Measurements from ENCODE around the gene MVB12B. TPM values are rescaled to one million over a fixed set of nuclear protein-coding genes. Genes with fewer than 3 reads are reported as not detected.

Gene MVB12B
- polyA plus RNA-seq, 1 donor from 2014 or later, result 39.5 TPM

DNA sequence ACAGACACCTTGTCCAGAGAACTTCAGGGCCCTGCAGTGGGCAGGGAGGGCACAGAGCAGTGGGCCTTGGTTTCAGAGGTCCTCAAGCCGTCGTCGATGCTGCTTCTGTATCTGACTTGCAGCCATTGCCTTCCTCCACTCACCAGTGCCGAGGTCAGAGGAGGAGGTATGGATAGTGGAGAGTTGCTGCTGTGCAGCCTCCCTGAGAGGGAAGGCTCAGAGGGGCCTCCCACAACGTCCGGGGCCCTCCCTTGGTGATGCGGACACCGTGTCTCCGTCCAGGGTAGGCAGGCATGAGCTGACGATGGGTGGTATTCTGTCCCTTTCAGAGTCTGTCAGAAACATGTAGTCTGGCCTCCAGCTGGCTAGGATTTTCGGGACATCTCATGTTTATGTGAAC is 73.9 kb downstream of the MVB12B start:
- H3K9me3 ChIP-seq (ENCODE audit: low read length), result no peaks in the 10 kb centered on the region
- peak overlapping the region; percentile 69 for H3K9ac ChIP-seq (ENCODE audit: low read length)
- peak overlapping the region; percentile 92 for H3K27ac ChIP-seq (ENCODE audit: low read length)
- no peaks in the 10 kb centered on the region for H3K36me3 ChIP-seq (ENCODE audit: insufficient read depth, low read length)
- no peak overlapping the region for H3K4me2 ChIP-seq (ENCODE audit: low read length)
- H3K9me2 ChIP-seq (ENCODE audit: insufficient read depth, low read length), result no peaks in the 10 kb centered on the region
- no peak overlapping the region for H2AFZ ChIP-seq (ENCODE audit: low read depth, low read length)
- TF ChIP-seq CTCF (IDR thresholded peaks at IDR 0.05; ENCODE audit: poor library complexity, severe bottlenecking) (no peak), SMC3 (conservative IDR thresholded peaks at IDR 0.05; ENCODE audit: poor library complexity) (no peak), EZH2 (IDR thresholded peaks at IDR 0.05; ENCODE audit: borderline replicate concordance, insufficient read depth, low read length, poor library complexity, severe bottlenecking) (no peak), EP300 (conservative IDR thresholded peaks at IDR 0.05; ENCODE audit: poor library complexity, severe bottlenecking) (no peak), TAF1 (IDR thresholded peaks at IDR 0.05; ENCODE audit: low read depth) (no peak), RAD21 (conservative IDR thresholded peaks at IDR 0.05) (no peak), POLR2AphosphoS5 (IDR thresholded peaks at IDR 0.05) (no peak), MXI1 (conservative IDR thresholded peaks at IDR 0.05; ENCODE audit: poor library complexity, severe bottlenecking) (no peak)
- TF ChIP-seq, protein P1, sequence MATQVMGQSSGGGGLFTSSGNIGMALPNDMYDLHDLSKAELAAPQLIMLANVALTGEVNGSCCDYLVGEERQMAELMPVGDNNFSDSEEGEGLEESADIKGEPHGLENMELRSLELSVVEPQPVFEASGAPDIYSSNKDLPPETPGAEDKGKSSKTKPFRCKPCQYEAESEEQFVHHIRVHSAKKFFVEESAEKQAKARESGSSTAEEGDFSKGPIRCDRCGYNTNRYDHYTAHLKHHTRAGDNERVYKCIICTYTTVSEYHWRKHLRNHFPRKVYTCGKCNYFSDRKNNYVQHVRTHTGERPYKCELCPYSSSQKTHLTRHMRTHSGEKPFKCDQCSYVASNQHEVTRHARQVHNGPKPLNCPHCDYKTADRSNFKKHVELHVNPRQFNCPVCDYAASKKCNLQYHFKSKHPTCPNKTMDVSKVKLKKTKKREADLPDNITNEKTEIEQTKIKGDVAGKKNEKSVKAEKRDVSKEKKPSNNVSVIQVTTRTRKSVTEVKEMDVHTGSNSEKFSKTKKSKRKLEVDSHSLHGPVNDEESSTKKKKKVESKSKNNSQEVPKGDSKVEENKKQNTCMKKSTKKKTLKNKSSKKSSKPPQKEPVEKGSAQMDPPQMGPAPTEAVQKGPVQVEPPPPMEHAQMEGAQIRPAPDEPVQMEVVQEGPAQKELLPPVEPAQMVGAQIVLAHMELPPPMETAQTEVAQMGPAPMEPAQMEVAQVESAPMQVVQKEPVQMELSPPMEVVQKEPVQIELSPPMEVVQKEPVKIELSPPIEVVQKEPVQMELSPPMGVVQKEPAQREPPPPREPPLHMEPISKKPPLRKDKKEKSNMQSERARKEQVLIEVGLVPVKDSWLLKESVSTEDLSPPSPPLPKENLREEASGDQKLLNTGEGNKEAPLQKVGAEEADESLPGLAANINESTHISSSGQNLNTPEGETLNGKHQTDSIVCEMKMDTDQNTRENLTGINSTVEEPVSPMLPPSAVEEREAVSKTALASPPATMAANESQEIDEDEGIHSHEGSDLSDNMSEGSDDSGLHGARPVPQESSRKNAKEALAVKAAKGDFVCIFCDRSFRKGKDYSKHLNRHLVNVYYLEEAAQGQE (IDR thresholded peaks at IDR 0.05; ENCODE audit: borderline replicate concordance), result no peak
- H4K20me1 ChIP-seq (ENCODE audit: insufficient read depth), result no peaks in the 10 kb centered on the region
- H3K4me3 ChIP-seq (ENCODE audit: low read length), result peak overlapping the region; percentile 46
- H3F3A ChIP-seq (ENCODE audit: insufficient read depth, low read length, poor library complexity, severe bottlenecking), result no peaks in the 10 kb centered on the region
- H3K79me2 ChIP-seq (replicated peaks; ENCODE audit: insufficient read depth, low read length), result no peaks in the 10 kb centered on the region
- no peaks in the 10 kb centered on the region for H3K27me3 ChIP-seq (ENCODE audit: insufficient read depth, low read depth, low read length)

- no peaks in the 10 kb centered on the region for H4K20me1 ChIP-seq (ENCODE audit: insufficient read depth)
- H3K27me3 ChIP-seq (ENCODE audit: insufficient read depth, low read depth, low read length), result no peaks in the 10 kb centered on the region
- H3K9ac ChIP-seq (ENCODE audit: low read length), result peak overlapping the region; percentile 69
- peak overlapping the region; percentile 92 for H3K27ac ChIP-seq (ENCODE audit: low read length)
- no peak overlapping the region for H2AFZ ChIP-seq (ENCODE audit: low read depth, low read length)
- H3K9me3 ChIP-seq (ENCODE audit: low read length), result no peaks in the 10 kb centered on the region
- no peaks in the 10 kb centered on the region for H3F3A ChIP-seq (ENCODE audit: insufficient read depth, low read length, poor library complexity, severe bottlenecking)
- TF ChIP-seq EZH2 (IDR thresholded peaks at IDR 0.05; ENCODE audit: borderline replicate concordance, insufficient read depth, low read length, poor library complexity, severe bottlenecking), result no peak
- TF ChIP-seq, protein P1 (IDR thresholded peaks at IDR 0.05; ENCODE audit: borderline replicate concordance), result no peak
- TF ChIP-seq SMC3 (conservative IDR thresholded peaks at IDR 0.05; ENCODE audit: poor library complexity), result no peak
- TF ChIP-seq POLR2AphosphoS5 (IDR thresholded peaks at IDR 0.05), result peak; percentile 79
- peak; percentile 98 for TF ChIP-seq EP300 (conservative IDR thresholded peaks at IDR 0.05; ENCODE audit: poor library complexity, severe bottlenecking)
- no peak for TF ChIP-seq CTCF (IDR thresholded peaks at IDR 0.05; ENCODE audit: poor library complexity, severe bottlenecking)
- no peak for TF ChIP-seq RAD21 (conservative IDR thresholded peaks at IDR 0.05)
- no peaks in the 10 kb centered on the region for H3K36me3 ChIP-seq (ENCODE audit: insufficient read depth, low read length)
- no peak overlapping the region for H3K4me2 ChIP-seq (ENCODE audit: low read length)
- peak overlapping the region; percentile 46 for H3K4me3 ChIP-seq (ENCODE audit: low read length)
- H3K79me2 ChIP-seq (replicated peaks; ENCODE audit: insufficient read depth, low read length), result no peaks in the 10 kb centered on the region
- no peaks in the 10 kb centered on the region for H3K9me2 ChIP-seq (ENCODE audit: insufficient read depth, low read length)
Measured at GRCh38 chr9:126401107-126401506, 74.5 kb downstream of the MVB12B start.
